ENCODE measurements around the gene ZNF385B. TPM values are rescaled to one million over a fixed set of nuclear protein-coding genes. Genes with fewer than 3 reads are reported as not detected.

The ZNF385B gene
- total RNA-seq, 2 donors from 2014 or later = under 0.01 TPM; not detected in 1

GRCh38 chr2:179455824-179456223 lies 405.6 kb downstream of the ZNF385B start:
- TF ChIP-seq POLR2A (IDR thresholded peaks at IDR 0.05) (no peak), CTCF (IDR thresholded peaks at IDR 0.05) (no peak)
- DNase-seq (no peak), ATAC-seq (no peak)
- 86 to 91% methylated on average over 3 to 4 of the region's 4 CpGs for WGBS, 2 donors
- no peaks in the 10 kb centered on the region for H3K36me3 ChIP-seq (replicated peaks in 1 of 2; ENCODE audit: insufficient read depth in 1 of 2, low read depth in 2 of 2)
- H3K27ac ChIP-seq = no peak overlapping the region
- no peak overlapping the region for H3K4me3 ChIP-seq
- H3K9me3 ChIP-seq = no peaks in the 10 kb centered on the region
- no peaks in the 10 kb centered on the region for H3K4me1 ChIP-seq
- intact Hi-C loops (cut with DNase I) = no loop called here
- no peaks in the 10 kb centered on the region for H3K27me3 ChIP-seq

GRCh38 chr2:179455172-179455524 lies 406.3 kb downstream of the ZNF385B start:
- ATAC-seq (no peak), DNase-seq (no peak)
- intact Hi-C loops (cut with DNase I) = no loop called here
- Histone ChIP-seq H3K27me3 (no peaks in the 10 kb centered on the region), H3K4me3 (no peak overlapping the region), H3K9me3 (no peaks in the 10 kb centered on the region), H3K36me3 (replicated peaks in 1 of 2; ENCODE audit: insufficient read depth in 1 of 2, low read depth in 2 of 2) (no peaks in the 10 kb centered on the region), H3K27ac (no peak overlapping the region), H3K4me1 (no peaks in the 10 kb centered on the region)
- no peak for TF ChIP-seq CTCF (IDR thresholded peaks at IDR 0.05)
- no peak for TF ChIP-seq POLR2A (IDR thresholded peaks at IDR 0.05)
- 94 to 98% methylated on average over 4 of the region's 4 CpGs for WGBS, 2 donors

GRCh38 chr2:179454443-179455171 lies 406.8 kb downstream of the ZNF385B start:
- Histone ChIP-seq H3K4me1 (no peaks in the 10 kb centered on the region), H3K9me3 (no peaks in the 10 kb centered on the region), H3K36me3 (replicated peaks in 1 of 2; ENCODE audit: insufficient read depth in 1 of 2, low read depth in 2 of 2) (no peaks in the 10 kb centered on the region), H3K27ac (no peak overlapping the region), H3K27me3 (no peaks in the 10 kb centered on the region), H3K4me3 (no peak overlapping the region)
- ATAC-seq = no peak
- intact Hi-C loops (cut with DNase I) = no loop called here
- TF ChIP-seq POLR2A (IDR thresholded peaks at IDR 0.05) = no peak
- no peak for TF ChIP-seq CTCF (IDR thresholded peaks at IDR 0.05)
- DNase-seq = no peak

GRCh38 chr2:179449010-179449409 lies 412.4 kb downstream of the ZNF385B start:
- Histone ChIP-seq H3K4me3 (no peak overlapping the region), H3K36me3 (replicated peaks in 1 of 2; ENCODE audit: insufficient read depth in 1 of 2, low read depth in 2 of 2) (no peaks in the 10 kb centered on the region), H3K9me3 (no peaks in the 10 kb centered on the region), H3K4me1 (no peaks in the 10 kb centered on the region), H3K27me3 (no peaks in the 10 kb centered on the region), H3K27ac (no peak overlapping the region)
- DNase-seq = no peak
- TF ChIP-seq POLR2A (IDR thresholded peaks at IDR 0.05) (no peak), CTCF (IDR thresholded peaks at IDR 0.05) (no peak)
- WGBS, 2 donors = 84 to 93% methylated on average over 4 of the region's 4 CpGs
- no peak for ATAC-seq
- intact Hi-C loops (cut with DNase I) = no loop called here

- Histone ChIP-seq H3K27me3 (no peaks in the 10 kb centered on the region), H3K36me3 (replicated peaks in 1 of 2; ENCODE audit: insufficient read depth in 1 of 2, low read depth in 2 of 2) (no peaks in the 10 kb centered on the region), H3K27ac (no peak overlapping the region), H3K9me3 (no peaks in the 10 kb centered on the region), H3K4me1 (no peaks in the 10 kb centered on the region), H3K4me3 (no peak overlapping the region)
- WGBS, 2 donors = 0% methylated on average over 1 of the region's 1 CpG
- TF ChIP-seq POLR2A (IDR thresholded peaks at IDR 0.05) (no peak), CTCF (IDR thresholded peaks at IDR 0.05) (no peak)
- no peak for DNase-seq
- intact Hi-C loops (cut with DNase I) = no loop called here
- no peak for ATAC-seq
Measured at GRCh38 chr2:179447839-179448447, 413.5 kb downstream of the ZNF385B start.

Data from body of pancreas (tissue), 4 donors.